HG02588 (cell line): Measurements from ENCODE around the gene S100A1.
"Not testable (repeated sequence)": the region's sequence is repeated elsewhere in the genome, so short reads cannot be mapped to it uniquely, and the experiment has no call there.

Experiments
- ATAC-seq: cut with Tn5 transposase; IDR thresholded peaks from one replicate; pipeline ENCODE4 v1.9.1; 2021; ENCODE audit warnings: mild to moderate bottlenecking, moderate library complexity; ENCODE audit not compliant: unreplicated experiment

S100A1 gene

GRCh38 chr1:153629971-153630370 is 1.7 kb downstream of the S100A1 start:
- ATAC-seq, result no peak

- no peak for ATAC-seq
Measured at GRCh38 chr1:153630384-153630783, 2.1 kb downstream of the S100A1 start.

- ATAC-seq, result no peak
Measured at GRCh38 chr1:153631047-153632022, 3.1 kb downstream of the S100A1 start.

- no peak for ATAC-seq
Measured at GRCh38 chr1:153633161-153633753, 5.0 kb downstream of the S100A1 start.

- ATAC-seq, result peak; percentile 83
Measured at GRCh38 chr1:153633754-153634665, 5.8 kb downstream of the S100A1 start, which contains the start of gene CHTOP. Gene CHTOP (plus strand): TSS chr1:153634066. CDS start chr1:153636589, 2,523 bp downstream.

GRCh38 chr1:153635872-153636271 is 7.6 kb downstream of the S100A1 start:
- ATAC-seq, result no peak

- no peak for ATAC-seq
Measured at GRCh38 chr1:153636312-153636711, 8.1 kb downstream of the S100A1 start.

GRCh38 chr1:153638261-153638660 is 10.0 kb downstream of the S100A1 start:
- no peak for ATAC-seq

GRCh38 chr1:153639280-153639679 is 11.0 kb downstream of the S100A1 start:
- no peak for ATAC-seq

GRCh38 chr1:153640213-153640612 is 12.0 kb downstream of the S100A1 start:
- not testable (repeated sequence) for ATAC-seq

- ATAC-seq, result no peak
Measured at GRCh38 chr1:153640861-153641260, 12.6 kb downstream of the S100A1 start.

- ATAC-seq, result no peak
Measured at GRCh38 chr1:153642161-153642560, 13.9 kb downstream of the S100A1 start.

- ATAC-seq, result no peak
Measured at GRCh38 chr1:153643100-153643499, 14.9 kb downstream of the S100A1 start.

- ATAC-seq, result no peak
Measured at GRCh38 chr1:153643816-153644215, 15.6 kb downstream of the S100A1 start.

- ATAC-seq, result no peak
Measured at GRCh38 chr1:153646672-153647345, 18.6 kb downstream of the S100A1 start.

- ATAC-seq, result no peak
Measured at GRCh38 chr1:153647346-153647714, 19.1 kb downstream of the S100A1 start.

- no peak for ATAC-seq
Measured at GRCh38 chr1:153648000-153648643, 19.9 kb downstream of the S100A1 start.

- ATAC-seq, result no peak
Measured at GRCh38 chr1:153649137-153649862, 21.1 kb downstream of the S100A1 start.

- ATAC-seq, result no peak
Measured at GRCh38 chr1:153649863-153650235, 21.6 kb downstream of the S100A1 start.
